GM23338 (cell line): ENCODE data around the gene IKBKG.
A peak's percentile ranks its signal among the peaks of the same experiment; 100 is the strongest.

ENCODE experiments used
- CREB1 ChIP-seq: fragments of 250-450 bp; sonication (Bioruptor Pico); IDR thresholded peaks from 2 replicates; pipeline ENCODE4 v1.5.0; 2020; ENCODE audit warnings: low read depth, mild to moderate bottlenecking, moderate library complexity
- EZH2 ChIP-seq: fragments of 200-600 bp; sonication (generic); IDR thresholded peaks from one replicate; pipeline ENCODE4 v1.8.0; 2017; ENCODE audit warnings: antibody characterized with exemption, mild to moderate bottlenecking, low read depth; ENCODE audit not compliant: unreplicated experiment
- EZH2phosphoT487 ChIP-seq: fragments of 200-600 bp; sonication (generic); IDR thresholded peaks from one replicate; pipeline ENCODE4 v1.8.1; 2018; ENCODE audit warnings: antibody characterized with exemption; ENCODE audit not compliant: unreplicated experiment
- POLR2AphosphoS5 ChIP-seq: IDR thresholded peaks from 2 replicates; pipeline ENCODE4 v1.6.1; 2016; ENCODE audit warnings: antibody characterized with exemption, low read depth
- STAT1 ChIP-seq: IDR thresholded peaks from one replicate; pipeline ENCODE4 v1.6.1; 2016; ENCODE audit warnings: antibody characterized with exemption; ENCODE audit not compliant: unreplicated experiment
- TF ChIP-seq, protein P1 (sequence below): IDR thresholded peaks from one replicate; pipeline ENCODE4 v1.6.1; 2018; ENCODE audit warnings: antibody characterized with exemption; ENCODE audit not compliant: unreplicated experiment
- TF ChIP-seq, protein P2 (sequence below), 2 experiments: fragments of 200-600 bp in 1 of 2; sonication (generic) in 1 of 2; conservative IDR thresholded peaks; 2 replicates each; pipeline versions ENCODE4 v1.5.1 to v1.6.1; 2016 to 2017; ENCODE audit warnings: antibody characterized with exemption in 2 of 2, low read depth in 2 of 2, mild to moderate bottlenecking in 2 of 2, moderate library complexity in 1 of 2
- TF ChIP-seq, protein P3 (sequence below): IDR thresholded peaks from 2 replicates; pipeline ENCODE4 v1.6.1; 2016; ENCODE audit warnings: antibody characterized with exemption

DNA sequence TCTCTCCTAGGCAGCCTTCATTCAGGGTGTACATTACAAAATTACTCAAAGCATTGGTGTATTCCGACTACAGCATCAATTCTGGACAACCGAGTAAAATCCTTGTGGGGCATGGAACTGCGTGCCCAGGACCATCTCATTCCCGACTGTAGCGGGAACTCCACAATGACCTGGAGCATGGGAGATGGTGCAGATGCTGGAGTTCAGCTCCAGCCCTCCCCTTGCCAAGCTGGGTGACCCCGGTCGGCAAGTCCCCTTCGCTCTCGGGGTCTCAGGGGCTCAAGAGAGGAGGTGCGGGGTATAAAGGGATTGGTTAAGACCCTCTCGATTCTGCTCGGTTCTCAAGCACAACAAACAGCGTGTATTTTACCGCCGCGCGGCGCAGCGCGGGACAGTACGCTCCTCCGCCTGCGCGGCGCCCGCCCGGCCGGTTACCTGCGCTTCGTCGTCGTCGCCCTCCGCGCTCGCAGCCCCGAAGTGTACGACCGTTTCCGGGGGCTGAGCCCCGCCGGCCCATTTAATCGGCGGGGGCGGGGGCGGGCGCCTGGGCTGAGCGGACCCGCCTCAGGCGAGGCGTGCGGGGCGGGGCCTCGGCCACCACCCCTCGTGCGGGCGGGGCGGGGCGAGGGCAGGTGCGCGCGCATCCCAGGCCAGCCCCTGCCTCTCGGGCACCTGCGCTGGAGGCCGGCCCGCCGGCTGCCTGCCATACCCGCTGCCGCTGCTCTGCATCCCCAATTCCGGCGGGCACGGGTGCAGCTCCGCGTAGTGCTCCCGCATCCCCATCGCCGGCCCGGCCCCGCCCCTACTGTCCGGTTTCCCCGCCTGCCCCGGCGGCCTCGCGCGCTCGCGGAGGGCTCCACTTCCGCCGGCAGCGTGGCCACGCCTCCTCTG, 821 bp upstream of the IKBKG start, which contains the start of gene G6PD:
- peak; percentile 71 for TF ChIP-seq POLR2AphosphoS5
- TF ChIP-seq, protein P1, sequence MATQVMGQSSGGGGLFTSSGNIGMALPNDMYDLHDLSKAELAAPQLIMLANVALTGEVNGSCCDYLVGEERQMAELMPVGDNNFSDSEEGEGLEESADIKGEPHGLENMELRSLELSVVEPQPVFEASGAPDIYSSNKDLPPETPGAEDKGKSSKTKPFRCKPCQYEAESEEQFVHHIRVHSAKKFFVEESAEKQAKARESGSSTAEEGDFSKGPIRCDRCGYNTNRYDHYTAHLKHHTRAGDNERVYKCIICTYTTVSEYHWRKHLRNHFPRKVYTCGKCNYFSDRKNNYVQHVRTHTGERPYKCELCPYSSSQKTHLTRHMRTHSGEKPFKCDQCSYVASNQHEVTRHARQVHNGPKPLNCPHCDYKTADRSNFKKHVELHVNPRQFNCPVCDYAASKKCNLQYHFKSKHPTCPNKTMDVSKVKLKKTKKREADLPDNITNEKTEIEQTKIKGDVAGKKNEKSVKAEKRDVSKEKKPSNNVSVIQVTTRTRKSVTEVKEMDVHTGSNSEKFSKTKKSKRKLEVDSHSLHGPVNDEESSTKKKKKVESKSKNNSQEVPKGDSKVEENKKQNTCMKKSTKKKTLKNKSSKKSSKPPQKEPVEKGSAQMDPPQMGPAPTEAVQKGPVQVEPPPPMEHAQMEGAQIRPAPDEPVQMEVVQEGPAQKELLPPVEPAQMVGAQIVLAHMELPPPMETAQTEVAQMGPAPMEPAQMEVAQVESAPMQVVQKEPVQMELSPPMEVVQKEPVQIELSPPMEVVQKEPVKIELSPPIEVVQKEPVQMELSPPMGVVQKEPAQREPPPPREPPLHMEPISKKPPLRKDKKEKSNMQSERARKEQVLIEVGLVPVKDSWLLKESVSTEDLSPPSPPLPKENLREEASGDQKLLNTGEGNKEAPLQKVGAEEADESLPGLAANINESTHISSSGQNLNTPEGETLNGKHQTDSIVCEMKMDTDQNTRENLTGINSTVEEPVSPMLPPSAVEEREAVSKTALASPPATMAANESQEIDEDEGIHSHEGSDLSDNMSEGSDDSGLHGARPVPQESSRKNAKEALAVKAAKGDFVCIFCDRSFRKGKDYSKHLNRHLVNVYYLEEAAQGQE, result no peak
- TF ChIP-seq, protein P2, sequence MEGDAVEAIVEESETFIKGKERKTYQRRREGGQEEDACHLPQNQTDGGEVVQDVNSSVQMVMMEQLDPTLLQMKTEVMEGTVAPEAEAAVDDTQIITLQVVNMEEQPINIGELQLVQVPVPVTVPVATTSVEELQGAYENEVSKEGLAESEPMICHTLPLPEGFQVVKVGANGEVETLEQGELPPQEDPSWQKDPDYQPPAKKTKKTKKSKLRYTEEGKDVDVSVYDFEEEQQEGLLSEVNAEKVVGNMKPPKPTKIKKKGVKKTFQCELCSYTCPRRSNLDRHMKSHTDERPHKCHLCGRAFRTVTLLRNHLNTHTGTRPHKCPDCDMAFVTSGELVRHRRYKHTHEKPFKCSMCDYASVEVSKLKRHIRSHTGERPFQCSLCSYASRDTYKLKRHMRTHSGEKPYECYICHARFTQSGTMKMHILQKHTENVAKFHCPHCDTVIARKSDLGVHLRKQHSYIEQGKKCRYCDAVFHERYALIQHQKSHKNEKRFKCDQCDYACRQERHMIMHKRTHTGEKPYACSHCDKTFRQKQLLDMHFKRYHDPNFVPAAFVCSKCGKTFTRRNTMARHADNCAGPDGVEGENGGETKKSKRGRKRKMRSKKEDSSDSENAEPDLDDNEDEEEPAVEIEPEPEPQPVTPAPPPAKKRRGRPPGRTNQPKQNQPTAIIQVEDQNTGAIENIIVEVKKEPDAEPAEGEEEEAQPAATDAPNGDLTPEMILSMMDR (conservative IDR thresholded peaks at IDR 0.05; ENCODE audit: low read depth in 2 of 2), result no peak
- TF ChIP-seq EZH2, result no peak
- no peak for TF ChIP-seq EZH2phosphoT487
- TF ChIP-seq, protein P3, sequence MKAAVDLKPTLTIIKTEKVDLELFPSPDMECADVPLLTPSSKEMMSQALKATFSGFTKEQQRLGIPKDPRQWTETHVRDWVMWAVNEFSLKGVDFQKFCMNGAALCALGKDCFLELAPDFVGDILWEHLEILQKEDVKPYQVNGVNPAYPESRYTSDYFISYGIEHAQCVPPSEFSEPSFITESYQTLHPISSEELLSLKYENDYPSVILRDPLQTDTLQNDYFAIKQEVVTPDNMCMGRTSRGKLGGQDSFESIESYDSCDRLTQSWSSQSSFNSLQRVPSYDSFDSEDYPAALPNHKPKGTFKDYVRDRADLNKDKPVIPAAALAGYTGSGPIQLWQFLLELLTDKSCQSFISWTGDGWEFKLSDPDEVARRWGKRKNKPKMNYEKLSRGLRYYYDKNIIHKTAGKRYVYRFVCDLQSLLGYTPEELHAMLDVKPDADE, result no peak
- 0 out of 2 replicates have a peak, but pooled peaks have one; percentile 5 for TF ChIP-seq CREB1
- no peak for TF ChIP-seq STAT1
